ENCODE results near the gene CFAP54.

Gene CFAP54

DNA sequence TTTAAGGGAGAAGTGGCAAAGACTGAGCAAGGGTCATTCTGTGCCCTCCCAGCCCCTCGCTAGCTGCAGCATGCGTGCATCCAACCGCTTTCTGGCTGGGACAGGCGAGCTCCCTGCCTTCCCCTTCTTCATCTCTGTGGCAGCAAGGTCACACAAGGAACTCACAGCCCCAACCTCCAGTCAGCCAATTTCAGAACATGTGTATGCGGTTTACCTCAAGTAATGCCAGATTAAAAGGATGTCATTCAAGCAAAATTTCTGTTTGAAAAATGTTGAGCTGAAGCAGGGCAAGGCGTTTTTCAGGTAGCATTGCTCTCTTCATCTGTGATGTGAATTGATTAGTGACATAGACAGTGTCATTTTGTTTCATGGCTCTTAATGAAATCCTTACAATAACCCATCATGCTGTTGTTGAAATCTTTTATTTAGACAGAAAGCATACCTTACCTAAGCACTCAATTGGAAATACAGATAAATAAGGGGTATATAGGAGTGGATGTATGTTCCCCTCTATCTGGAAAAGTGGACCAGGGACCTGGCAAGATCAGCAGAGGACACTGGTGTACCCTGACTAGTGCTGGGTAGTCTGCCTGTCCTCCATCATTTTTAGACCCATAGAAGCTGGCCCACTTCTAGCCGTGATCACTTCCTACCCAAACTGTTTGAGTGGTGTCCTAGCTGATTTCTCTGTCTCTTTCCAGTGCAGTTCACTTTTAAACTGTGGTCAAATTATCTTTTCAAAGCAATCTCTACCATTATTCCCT is 334.9 kb downstream of the CFAP54 start:
- DNase-seq (ENCODE audit: low spot score) = no peak

DNA sequence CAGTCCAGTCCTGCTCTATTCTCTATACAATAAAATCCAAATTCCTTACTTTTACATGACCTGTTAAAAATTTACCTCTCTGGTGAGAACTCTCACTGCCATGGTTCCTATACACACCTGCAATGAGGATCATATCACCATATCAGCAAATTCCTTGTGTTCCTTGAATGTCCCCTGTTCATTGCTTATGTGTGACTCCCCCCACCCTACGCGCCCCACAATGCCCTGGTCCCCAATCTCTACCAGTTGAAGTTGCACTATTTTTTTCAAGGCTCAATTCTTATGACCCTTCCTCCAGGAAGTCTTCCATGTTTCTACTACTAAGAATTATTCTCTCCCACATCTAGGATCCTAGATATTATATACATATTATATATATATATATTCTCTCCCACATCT is 335.5 kb downstream of the CFAP54 start:
- no peak for DNase-seq (ENCODE audit: low spot score)

DNA sequence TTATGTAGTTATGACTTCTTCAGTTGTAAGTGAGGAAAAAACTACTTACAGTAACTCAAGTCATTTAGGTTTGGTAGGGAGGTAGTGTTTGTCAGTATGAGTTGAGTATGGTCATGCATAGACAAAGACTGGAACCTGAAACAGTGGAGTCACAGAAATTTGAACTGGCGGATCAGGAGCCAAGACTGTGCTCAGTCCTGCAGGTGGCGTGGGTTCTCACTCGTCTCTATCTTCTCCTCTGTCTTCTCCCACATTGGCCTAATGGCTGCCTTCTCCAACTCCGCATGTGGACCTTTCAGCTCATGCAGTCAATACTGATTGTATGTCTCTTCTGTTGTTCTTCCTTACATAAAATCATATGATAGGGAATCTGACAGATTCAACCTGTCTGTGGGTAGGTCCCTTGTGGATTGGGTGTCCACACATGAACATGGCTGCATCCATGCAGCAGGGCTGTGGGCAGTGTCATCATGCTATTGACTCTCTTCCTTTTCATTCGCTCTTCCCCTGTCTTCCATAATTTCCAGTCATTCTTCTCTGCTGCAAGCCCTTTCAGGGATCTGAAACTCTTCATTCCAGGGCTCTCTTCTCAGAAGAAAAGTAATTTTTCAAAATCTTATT is 338.9 kb downstream of the CFAP54 start:
- no peak for DNase-seq (ENCODE audit: low spot score)

DNA sequence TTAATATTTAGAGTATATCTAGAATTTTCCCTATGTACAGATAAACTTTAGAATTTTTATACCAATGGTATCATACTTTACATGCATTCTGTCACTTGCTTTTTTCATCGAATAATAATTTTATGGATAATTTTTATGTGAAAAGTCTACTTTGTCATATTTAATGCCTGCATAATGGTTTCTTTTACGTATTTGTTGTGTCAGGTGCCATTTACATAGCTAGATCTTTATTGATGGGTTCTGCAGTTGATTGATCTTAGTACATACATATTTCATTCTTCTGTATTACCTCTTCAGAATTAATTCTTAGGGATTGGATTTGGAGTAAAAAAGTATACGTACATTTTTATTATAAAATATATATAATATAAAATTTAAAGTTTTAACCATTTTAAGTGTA is 340.0 kb downstream of the CFAP54 start:
- no peak for DNase-seq (ENCODE audit: low spot score)

DNA sequence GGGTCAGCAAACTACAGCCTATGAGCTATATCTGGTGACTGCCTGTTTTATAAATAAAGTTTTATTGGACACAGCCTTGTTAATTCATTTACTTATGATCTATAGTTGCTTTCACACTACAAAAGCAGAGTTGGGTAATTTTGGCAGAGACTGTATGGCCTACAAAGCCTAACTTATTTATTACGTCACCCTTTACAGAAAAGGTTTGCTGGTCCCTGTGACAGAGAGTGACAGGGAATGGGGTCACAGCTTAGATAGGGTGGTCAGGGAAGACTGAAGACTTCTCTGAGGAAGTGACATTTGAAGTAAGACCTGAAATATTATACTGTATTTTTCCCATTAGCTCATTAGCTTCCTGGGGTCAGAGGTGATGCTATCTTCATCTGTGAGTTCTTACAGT is 342.0 kb downstream of the CFAP54 start:
- no peak for DNase-seq (ENCODE audit: low spot score)

DNA sequence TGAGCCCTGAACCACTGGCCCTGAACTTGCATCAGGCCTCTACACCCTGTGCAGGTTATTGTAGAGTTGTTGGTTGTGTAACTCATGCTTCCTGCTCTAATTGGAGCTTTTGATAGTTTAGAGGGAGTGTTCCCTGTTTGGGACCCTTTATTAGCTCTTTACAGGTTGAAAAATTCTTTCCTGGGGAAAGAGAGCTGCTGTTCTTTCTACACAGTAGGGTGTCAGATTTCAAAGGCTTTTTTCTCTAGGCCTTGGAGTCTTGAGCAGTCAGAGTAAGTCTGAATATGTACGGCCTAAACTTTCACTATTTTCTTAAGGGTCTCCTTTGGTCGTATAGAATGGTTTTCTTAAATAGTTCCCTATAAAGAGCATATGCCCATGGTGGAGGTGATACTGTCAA is 356.9 kb downstream of the CFAP54 start:
- DNase-seq (ENCODE audit: low spot score) = no peak

DNA sequence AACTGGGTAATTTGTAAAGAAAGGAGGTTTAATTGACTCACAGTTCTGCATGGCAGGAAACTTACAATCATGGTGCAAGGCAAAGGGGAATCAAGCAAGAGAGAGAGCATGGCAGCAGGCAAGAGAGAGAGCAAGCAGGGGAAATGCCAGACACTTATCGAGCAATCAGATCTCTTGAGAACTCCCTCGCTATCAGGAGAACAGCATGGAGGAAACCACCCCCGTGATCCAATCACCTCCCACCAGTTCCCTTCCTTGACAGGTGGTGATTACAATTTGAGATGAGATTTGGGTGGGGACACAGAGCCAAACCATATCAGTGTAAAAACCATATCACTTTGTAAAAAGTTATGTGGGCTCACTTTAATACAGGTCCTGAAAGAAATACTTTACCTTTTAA is 361.3 kb downstream of the CFAP54 start:
- no peak for DNase-seq (ENCODE audit: low spot score)

DNA sequence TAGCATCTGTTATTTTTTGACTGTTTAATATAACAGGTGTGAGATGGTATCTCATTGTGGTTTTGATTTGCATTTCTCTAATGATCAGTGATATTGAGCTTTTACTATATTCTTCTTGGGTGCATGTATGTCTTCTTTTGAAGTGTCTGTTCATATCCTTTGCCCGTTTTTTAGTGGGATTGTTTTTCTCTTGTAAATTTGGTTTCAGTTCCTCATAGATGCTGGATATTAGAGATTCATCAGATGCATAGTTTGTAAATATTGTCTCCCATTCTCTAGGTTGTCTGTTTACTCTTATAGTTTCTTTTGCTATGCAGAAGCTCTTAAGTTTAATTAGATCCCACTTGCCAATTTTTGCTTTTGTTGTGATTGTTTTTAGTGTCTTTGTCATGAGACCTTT is 368.8 kb downstream of the CFAP54 start:
- DNase-seq (ENCODE audit: low spot score) = no peak

DNA sequence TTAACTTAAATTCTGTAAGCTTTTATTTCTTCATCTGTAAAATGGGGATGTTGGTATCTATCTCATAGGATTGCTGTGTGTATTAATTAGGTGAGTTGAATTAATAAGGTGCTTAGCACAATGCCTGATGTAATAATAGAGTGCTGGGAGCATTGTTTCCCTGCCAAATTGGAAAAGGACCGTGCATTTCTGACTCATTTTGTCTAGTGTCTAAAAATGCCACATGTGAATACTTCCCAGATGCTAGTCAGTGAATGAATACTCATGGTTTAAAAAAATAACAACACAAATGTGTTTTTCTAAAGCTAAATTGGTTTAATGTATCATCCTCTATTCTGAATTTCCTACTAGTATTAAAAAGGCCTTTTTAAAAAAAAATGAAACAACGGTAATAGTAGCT is 372.3 kb downstream of the CFAP54 start:
- DNase-seq (ENCODE audit: low spot score) = no peak

DNA sequence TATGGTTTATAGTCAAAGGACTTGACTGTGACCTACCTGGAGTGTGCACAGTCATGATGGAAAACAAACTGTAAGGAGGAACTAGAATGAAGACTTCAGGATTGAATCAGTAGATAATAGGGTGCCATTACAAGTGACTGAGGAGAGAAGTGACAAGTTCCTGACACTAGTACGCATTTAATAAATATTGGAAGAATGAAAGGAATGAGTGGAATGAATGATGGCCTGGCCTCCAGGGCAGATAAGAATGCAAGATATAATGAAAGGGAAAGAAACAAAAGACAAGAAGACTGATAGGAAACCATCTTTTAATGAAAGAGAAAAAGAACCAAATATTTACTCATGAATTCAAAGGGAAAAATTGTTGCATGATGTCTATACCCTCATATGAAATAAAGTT is 372.9 kb downstream of the CFAP54 start:
- DNase-seq (ENCODE audit: low spot score) = no peak

DNA sequence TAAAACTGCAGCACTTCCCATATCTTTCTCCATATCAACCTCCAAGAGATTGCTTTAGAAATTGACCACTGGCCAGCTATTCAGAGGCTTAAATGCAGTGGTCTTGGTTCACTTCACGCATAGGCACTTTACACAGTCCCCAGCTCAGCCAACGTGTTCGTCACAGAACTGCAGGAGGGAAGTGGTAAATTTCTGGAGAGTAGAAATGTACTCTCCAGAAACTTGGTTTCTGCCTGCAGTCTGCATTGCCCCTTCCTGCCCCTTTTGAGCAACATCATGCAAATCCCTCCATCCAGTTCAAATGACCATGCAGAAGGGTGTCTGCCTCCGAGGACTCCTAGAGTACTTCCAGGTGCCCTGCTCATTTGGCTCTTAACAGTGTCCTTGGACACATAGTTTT is 375.0 kb downstream of the CFAP54 start:
- DNase-seq (ENCODE audit: low spot score) = no peak

DNA sequence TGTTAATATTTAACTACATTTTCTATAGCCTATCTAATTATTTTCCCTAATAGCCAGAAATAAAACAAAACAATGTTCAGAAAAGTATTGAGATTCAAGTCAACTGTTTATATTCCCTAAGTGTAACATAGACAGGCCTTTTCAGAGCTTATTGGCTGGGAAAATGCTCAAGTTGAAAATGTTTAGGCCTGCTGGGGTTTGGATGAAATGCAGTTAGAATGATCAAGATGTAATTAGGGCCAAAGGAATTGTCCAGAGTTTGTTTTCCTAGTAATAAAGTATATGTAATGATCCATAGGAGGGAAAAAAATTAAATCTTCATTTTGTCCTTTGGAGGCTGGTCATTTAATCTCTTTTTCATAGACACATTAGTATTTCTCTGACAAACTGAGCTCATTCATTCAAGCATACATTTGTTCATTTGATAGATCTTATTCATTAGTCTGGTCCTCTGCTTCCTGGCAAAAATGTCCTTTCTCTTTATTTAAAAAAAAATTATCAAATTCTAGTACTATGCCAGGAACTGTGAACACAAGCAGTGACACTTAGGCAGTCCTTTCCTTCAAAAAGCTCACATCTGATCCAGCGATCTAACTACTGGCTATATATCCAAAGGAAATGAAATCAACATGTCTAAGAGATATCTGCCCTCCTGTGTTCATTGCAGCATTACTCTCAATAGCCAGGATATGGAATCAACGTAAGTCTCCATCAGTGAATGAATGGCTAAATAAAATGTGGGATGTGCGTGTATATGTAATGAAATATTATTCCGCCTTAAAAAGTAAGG is 377.6 kb downstream of the CFAP54 start:
- DNase-seq (ENCODE audit: low spot score) = no peak

DNA sequence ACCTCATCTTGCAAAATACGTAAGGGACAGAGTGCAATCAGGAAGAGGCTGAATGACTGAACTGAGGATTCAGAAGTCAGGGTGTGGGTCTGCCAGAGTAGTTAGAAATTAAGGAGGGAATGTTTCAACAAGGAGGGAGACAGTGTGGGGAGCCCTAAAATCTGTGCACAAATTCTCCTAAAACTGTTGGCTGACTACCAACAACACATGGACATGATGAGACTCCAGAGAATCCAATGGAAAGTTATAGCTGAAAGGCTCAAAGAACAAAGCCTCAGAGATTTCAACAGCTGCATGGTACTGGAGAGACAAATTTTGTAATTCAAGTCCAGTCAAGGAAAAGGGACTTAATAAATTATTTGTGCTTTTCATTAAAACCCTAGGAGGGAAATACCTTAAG is 381.6 kb downstream of the CFAP54 start:
- DNase-seq (ENCODE audit: low spot score) = no peak

DNA sequence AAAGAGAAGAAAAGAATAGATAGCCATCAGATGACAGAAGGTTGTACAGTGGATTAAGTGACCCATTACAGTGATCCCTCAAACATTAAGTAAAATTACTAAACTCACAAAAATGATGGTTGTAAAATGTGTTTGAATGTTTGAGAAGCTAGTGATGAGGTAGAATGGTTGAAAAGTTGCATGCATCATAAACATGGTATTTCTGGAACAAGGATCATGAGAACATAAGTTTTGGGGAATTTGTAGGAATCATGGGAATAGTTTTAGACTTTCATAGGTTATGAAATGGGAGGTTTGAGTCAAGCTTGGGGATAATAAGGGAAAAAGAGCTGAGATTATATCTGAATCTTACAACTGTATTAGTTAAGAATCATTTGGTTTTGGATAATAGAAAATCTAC is 383.6 kb downstream of the CFAP54 start:
- DNase-seq (ENCODE audit: low spot score) = no peak

DNA sequence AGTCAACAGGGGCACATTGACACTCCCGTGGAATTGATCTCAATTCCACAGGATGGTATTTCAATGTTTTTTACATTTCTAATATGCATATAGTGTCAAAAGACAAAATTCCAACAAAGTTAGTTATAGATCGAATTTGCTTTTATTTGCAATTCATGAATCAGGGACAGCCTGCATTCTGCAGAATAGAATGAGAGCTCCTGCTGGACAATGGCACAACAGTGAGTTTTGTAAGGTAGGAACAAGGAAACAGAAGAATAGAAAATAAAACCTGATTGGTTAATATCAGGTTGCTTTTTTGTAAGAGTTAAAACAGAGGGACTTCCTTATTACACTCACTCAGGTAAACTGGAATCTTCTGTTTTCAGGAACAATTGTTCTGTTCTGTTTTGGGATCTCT is 384.8 kb downstream of the CFAP54 start:
- no peak for DNase-seq (ENCODE audit: low spot score)

DNA sequence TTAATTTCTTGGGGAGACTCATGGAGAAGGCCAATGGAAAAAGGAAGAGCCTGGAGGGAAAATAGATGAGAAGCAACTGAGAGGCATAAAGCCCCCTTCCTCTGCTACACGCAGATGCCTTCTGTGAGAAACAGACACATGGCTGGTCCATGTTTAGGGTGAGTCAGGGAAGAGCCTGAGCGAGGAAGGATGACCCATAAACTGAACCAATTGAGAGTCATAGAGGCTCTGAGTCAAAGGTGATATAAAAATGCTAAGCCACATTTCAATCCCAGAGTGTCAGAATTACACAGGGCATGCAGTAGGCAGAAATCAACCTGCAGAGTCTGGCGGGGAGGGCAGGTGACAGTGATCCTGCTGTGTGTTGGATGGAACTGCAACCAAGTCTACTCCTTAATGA is 387.6 kb downstream of the CFAP54 start:
- DNase-seq (ENCODE audit: low spot score) = no peak

DNA sequence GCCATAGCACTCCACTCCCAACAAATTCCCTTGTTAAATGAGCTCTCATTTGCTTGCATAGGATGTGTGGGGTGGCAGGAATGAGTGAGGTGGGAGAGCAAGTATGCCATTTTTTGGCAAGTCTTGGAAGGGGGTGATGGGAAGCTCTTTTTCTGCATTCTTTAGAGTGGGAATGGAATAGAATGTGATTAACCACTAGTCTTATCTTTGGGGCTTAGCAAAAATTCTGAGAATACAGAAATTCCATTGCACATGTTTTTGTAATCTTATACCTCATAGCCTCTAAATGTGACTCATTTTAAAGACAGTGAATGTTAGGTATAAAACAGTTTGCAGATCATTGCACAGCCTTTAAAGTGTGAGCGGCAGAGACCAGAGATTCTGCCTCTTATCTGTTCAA is 389.3 kb downstream of the CFAP54 start:
- DNase-seq (ENCODE audit: low spot score) = no peak

DNA sequence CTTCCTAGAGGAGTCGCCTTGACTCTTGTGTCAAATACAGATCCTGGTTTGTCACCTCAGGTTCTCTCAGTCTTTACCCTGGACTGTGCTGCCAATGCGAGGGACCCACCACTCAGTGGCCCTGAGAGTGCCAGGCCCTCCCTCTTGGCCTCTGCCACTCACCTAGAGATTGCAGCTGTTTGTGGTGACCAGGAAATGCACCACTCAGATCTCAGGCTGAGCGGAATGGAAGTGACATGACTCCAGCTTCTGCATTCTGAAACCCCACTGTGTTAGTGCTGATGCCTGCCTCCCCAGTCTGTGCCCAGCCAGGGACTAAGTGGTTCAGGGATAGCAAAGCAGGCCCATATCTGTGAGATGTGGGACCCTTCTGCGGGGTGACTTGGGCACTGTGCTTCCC is 389.9 kb downstream of the CFAP54 start:
- DNase-seq (ENCODE audit: low spot score) = no peak

DNA sequence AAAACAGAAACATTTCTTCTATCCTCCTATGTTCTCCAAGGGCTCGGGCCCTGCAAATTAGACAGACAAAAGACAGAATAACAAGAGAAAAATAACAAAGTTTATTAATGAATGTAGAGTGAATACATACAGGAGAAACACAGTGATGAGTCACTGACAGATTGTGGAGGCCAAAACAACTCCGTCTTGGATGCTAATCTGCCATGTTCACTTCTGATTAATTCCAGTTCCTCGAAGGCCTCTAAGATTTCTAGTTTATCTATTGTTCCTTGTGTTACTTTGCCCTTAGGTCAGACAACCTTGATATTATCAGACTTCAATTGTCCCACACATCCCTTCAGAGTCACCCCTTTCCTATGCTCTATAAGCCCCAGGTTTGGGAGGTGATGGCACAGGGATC is 390.8 kb downstream of the CFAP54 start:
- no peak for DNase-seq (ENCODE audit: low spot score)

DNA sequence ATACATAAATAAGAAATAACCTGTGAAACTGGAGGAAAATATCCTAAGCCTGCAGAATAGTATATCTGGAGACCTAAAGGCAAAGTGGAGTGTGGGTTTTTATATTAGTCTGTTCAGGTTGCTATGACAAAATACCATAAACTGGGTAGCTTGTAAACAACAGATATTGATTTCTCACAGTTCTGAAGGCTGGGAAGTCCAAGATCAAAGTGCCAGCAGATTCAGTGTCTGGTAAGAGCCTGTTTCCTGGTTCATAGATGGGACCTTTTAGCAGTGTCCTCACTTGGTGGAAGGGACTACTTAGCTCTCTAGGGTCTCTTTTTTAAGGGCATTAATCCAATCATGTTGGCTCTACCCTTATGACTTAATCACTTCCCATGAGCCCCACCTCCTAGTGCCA is 392.2 kb downstream of the CFAP54 start:
- DNase-seq (ENCODE audit: low spot score) = no peak

DNA sequence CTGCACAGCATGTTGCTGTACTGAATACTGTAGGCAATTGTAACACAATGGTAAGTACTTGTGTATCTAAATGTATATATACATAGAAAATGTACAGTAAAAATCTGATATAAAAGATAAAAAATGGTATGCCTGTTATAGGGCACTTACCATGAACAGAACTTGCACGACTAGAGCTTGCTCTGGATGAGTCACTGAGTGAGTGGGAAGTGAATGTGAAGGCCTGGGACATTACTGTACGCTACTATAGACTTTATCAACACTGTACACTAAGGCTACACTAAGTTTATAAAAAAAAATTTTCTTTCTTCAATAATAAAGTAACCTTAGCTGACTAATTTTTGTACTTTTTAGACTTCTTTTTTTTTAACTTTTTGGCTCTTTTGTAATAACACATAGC is 393.5 kb downstream of the CFAP54 start:
- DNase-seq (ENCODE audit: low spot score) = no peak

DNA sequence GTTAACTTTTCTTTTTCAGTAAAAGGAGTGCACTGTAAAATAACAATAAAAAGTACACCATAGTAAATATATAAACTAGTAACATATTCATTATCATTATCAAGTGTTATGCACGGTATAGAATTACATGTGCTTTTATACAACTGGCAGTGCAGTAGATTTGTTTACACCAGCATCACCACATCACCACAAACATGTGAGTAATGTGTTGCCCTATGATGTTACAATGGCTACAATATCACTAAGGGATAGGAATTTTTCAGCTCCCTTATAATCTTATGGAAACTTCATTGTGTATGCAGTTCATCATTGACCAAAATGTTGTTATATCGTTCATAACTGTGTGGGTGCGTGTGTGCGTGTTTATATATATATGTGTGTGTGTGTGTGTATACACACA is 394.2 kb downstream of the CFAP54 start:
- DNase-seq (ENCODE audit: low spot score) = no peak

DNA sequence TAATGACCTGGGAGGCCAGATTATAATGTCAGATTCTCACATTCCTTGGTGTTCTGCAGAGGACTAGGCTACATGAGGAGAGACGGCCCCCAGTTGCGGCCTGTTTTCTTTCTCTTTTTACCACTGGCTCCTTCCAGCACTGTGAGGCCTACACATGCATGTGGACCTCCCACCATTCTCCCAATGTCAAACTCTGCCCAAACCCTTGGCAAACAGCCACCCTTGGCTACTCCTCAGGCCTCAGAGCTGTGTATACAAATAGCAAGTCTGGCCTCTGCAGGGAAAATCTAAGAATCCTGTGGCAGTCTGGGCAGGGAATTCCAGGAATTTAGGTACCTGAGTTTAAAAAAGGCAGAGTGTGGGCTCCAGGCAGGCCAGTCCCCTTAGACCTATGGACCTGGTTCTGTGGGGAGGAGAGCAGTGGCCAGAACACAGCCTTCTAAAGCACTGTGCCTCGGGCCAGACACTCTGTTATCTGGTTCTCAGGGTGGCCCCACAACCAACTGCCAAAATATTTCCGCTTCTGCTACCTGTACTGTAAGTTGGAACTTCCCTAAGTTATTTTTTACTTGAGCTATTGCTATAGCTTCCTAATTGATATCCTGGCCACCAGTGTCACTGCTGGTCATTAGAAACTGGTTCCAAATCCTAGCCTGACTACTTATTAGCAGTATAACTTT is 397.8 kb downstream of the CFAP54 start:
- DNase-seq (ENCODE audit: low spot score) = no peak
